NCI-H2196 treated with DMSO at 0.1 percent for 48 hours (cell line): ENCODE results near the gene PDLIM7.
A peak's percentile ranks its signal among the peaks of the same experiment; 100 is the strongest.

Source experiments
- DNase-seq: peaks from one replicate; lab custom pipeline; 2025; ENCODE audit not compliant: unreplicated experiment; lab: John Stamatoyannopoulos, UW

PDLIM7 gene

GRCh38 chr5:177524941-177525655, 27.7 kb upstream of the PDLIM7 start:
- no peak for DNase-seq

- no peak for DNase-seq
These were observed 27.1 kb upstream of the PDLIM7 start for GRCh38 chr5:177524539-177524900.

- DNase-seq = no peak
These were observed 26.5 kb upstream of the PDLIM7 start for GRCh38 chr5:177523711-177524538.

GRCh38 chr5:177520916-177521513, 23.6 kb upstream of the PDLIM7 start:
- DNase-seq = no peak

GRCh38 chr5:177520271-177520670, 22.9 kb upstream of the PDLIM7 start:
- no peak for DNase-seq

GRCh38 chr5:177519463-177520235, 22.2 kb upstream of the PDLIM7 start:
- no peak for DNase-seq

GRCh38 chr5:177516601-177517568, 19.5 kb upstream of the PDLIM7 start, which contains the start of gene DDX41:
Gene DDX41 (minus strand): TSS chr5:177516961. CDS start chr5:177516945, 16 bp downstream.
- DNase-seq = peak; percentile 98

- DNase-seq = no peak
These were observed 18.2 kb upstream of the PDLIM7 start for GRCh38 chr5:177515580-177515979.

GRCh38 chr5:177514541-177514940, 17.1 kb upstream of the PDLIM7 start:
- no peak for DNase-seq

- no peak for DNase-seq
These were observed 16.1 kb upstream of the PDLIM7 start for GRCh38 chr5:177513500-177513899.

- no peak for DNase-seq
These were observed 15.5 kb upstream of the PDLIM7 start for GRCh38 chr5:177512736-177513380.

- no peak for DNase-seq
These were observed 14.6 kb upstream of the PDLIM7 start for GRCh38 chr5:177511796-177512675.

GRCh38 chr5:177511181-177511580, 13.8 kb upstream of the PDLIM7 start:
- no peak for DNase-seq

- no peak for DNase-seq
These were observed 13.2 kb upstream of the PDLIM7 start for GRCh38 chr5:177510567-177511053.

GRCh38 chr5:177509991-177510566, 12.7 kb upstream of the PDLIM7 start:
- DNase-seq = no peak

GRCh38 chr5:177509381-177509951, 12.1 kb upstream of the PDLIM7 start, which contains the start of gene DOK3:
Gene DOK3 (minus strand): TSS chr5:177509826. CDS start chr5:177509540, 286 bp downstream.
- no peak for DNase-seq

- no peak for DNase-seq
These were observed 11.4 kb upstream of the PDLIM7 start for GRCh38 chr5:177508837-177509236.

GRCh38 chr5:177508221-177508611, 10.8 kb upstream of the PDLIM7 start:
- no peak for DNase-seq
